Cardiac ventricle fibroblast (primary cell): ENCODE measurements around the gene TAF15. TPM values are rescaled to one million over a fixed set of nuclear protein-coding genes. Genes with fewer than 3 reads are reported as not detected.

Experiments used
- total RNA-seq: library from RNA; depleted of rRNA; stranded (reverse); fragments of >200 nt; gene quantifications from 2 replicates; pipeline ENCODE4 v1.2.3, GENCODE V29; 2015

The TAF15 gene
- 26.6 and 28.9 TPM in 2 replicates for total RNA-seq

GRCh38 chr17:35808962-35809854 lies at the start of gene TAF15:
TAF15 (plus strand) TSS chr17:35809484; CDS start chr17:35809570, 86 bp downstream.

GRCh38 chr17:35760587-35760986 lies 48.7 kb upstream of the TAF15 start, which contains the start of gene C17orf50:
C17orf50 (plus strand) TSS chr17:35760887; CDS start chr17:35760942, 55 bp downstream.

GRCh38 chr17:35795007-35795870 lies 14.0 kb upstream of the TAF15 start, which contains the start of gene MMP28:
MMP28 (minus strand) TSS chr17:35795641; CDS start chr17:35795377, 264 bp downstream.

GRCh38 chr17:35868737-35869136 lies 59.5 kb downstream of the TAF15 start, which contains the start of gene HEATR9:
HEATR9 (minus strand) TSS chr17:35868891; CDS start chr17:35868742, 149 bp downstream.

GRCh38 chr17:35879773-35880654 lies 70.7 kb downstream of the TAF15 start, which contains the start of gene CCL5:
CCL5 (minus strand) TSS chr17:35880360.

Other genes starting within 250 kb of the TAF15 start
- gene SLFN14, start 248.7 kb upstream of the TAF15 start, total RNA-seq: not detected in 2 replicates
- gene PEX12, start 230.9 kb upstream of the TAF15 start, total RNA-seq: 7.6 TPM in 2 replicates
- 80.6 and 81.1 TPM in 2 replicates for gene AP2B1, start 222.2 kb upstream of the TAF15 start, total RNA-seq
- 2.4 and 2.6 TPM in 2 replicates for gene RASL10B, start 77.8 kb upstream of the TAF15 start, total RNA-seq
- gene GAS2L2, start 56.2 kb upstream of the TAF15 start, total RNA-seq: 0.44 TPM in 1 of 2 replicates, not detected in the other
- gene C17orf50, start 48.6 kb upstream of the TAF15 start, total RNA-seq: not detected in 2 replicates
- gene MMP28, start 13.8 kb upstream of the TAF15 start, total RNA-seq: 0.68 and 1.7 TPM in 2 replicates
- gene HEATR9, start 59.4 kb downstream of the TAF15 start, total RNA-seq: not detected in 2 replicates
- not detected in 2 replicates for gene CCL5, start 70.9 kb downstream of the TAF15 start, total RNA-seq
- gene RDM1, start 121.3 kb downstream of the TAF15 start, total RNA-seq: 1.1 TPM in 1 of 2 replicates, not detected in the other
- not detected in 2 replicates for gene LYZL6, start 134.2 kb downstream of the TAF15 start, total RNA-seq
- not detected in 2 replicates for gene CCL16, start 172.0 kb downstream of the TAF15 start, total RNA-seq
- 1.5 and 7.8 TPM in 2 replicates for gene CCL14, start 177.2 kb downstream of the TAF15 start, total RNA-seq
- gene CCL15, start 192.1 kb downstream of the TAF15 start, total RNA-seq: not detected in 2 replicates
- gene CCL23, start 208.5 kb downstream of the TAF15 start, total RNA-seq: not detected in 2 replicates